Upper lobe of left lung (tissue), 4 donors: ENCODE measurements around the gene ZNF526.

ENCODE experiments used
- CTCF ChIP-seq, 6 experiments: fragments of 450-650 bp in 4 of 6; fragments of 200-600 bp in 2 of 6; sonication (generic) in 2 of 6; IDR thresholded peaks; one replicate each; pipeline ENCODE4 v1.5.1; 2016 to 2019; ENCODE audit warnings: antibody characterized with exemption in 6 of 6
- EP300 ChIP-seq, 4 donors: sonication (generic); formaldehyde crosslinking; IDR thresholded peaks; one replicate each; pipeline ENCODE4 v1.5.1; 2017; ENCODE audit warnings: antibody characterized with exemption in 4 of 4, control low read depth in 2 of 4
- POLR2A ChIP-seq, 4 donors: fragments of 450-650 bp; IDR thresholded peaks; one replicate each; pipeline ENCODE4 v1.5.1; 2016 to 2017; ENCODE audit warnings: antibody characterized with exemption in 4 of 4, mild to moderate bottlenecking in 2 of 4
- POLR2AphosphoS5 ChIP-seq, 2 donors: sonication (generic); formaldehyde crosslinking; IDR thresholded peaks; one replicate each; pipeline ENCODE4 v1.5.1; 2017; ENCODE audit warnings: antibody characterized with exemption in 2 of 2

- TF ChIP-seq EP300 (IDR thresholded peaks at IDR 0.05) (no peak), POLR2A (IDR thresholded peaks at IDR 0.05) (no peak), CTCF (IDR thresholded peaks at IDR 0.05) (no peak), POLR2AphosphoS5 (IDR thresholded peaks at IDR 0.05) (no peak)
Measured at GRCh38 chr19:42233106-42233505, 13.0 kb downstream of the ZNF526 start.
